Gastrocnemius medialis (tissue), 4 donors: ENCODE data around the gene RRM2. TPM values are rescaled to one million over a fixed set of nuclear protein-coding genes. Genes with fewer than 3 reads are reported as not detected.

ENCODE experiments used
- ATAC-seq, 2 donors: fragments of 150-250 bp; one replicate each; pipeline ENCODE4 v1.9.1; 2016
- DNase-seq, 2 donors: peaks; one replicate each; pipeline ENCODE4 v3.0.0-alpha.2; 2019
- H3K27ac ChIP-seq, 4 donors: fragments of 200-600 bp; sonication (generic); 1 replicate in 1 of 4; 2 replicates in 3 of 4; pipeline ENCODE4 v1.5.1; 2016 to 2018; ENCODE audit warnings: mild to moderate bottlenecking in 2 of 4, moderate library complexity in 1 of 4
- H3K27me3 ChIP-seq, 3 donors: fragments of 200-600 bp; sonication (generic) in 2 of 3; 1 replicate in 1 of 3; 2 replicates in 2 of 3; pipeline versions ENCODE4 v1.5.1 to v1.6.0; 2016 to 2019; ENCODE audit warnings: mild to moderate bottlenecking in 1 of 3, moderate library complexity in 1 of 3
- H3K36me3 ChIP-seq, 2 donors: fragments of 200-600 bp; sonication (generic) in 1 of 2; one replicate each; pipeline ENCODE4 v1.5.1; 2017 to 2018
- H3K4me1 ChIP-seq, 2 donors: fragments of 200-600 bp; sonication (generic) in 1 of 2; one replicate each; pipeline ENCODE4 v1.5.1; 2016 to 2017; ENCODE audit warnings: mild to moderate bottlenecking in 2 of 2
- H3K4me3 ChIP-seq, 4 donors: fragments of 200-600 bp; sonication (generic) in 3 of 4; 1 replicate in 1 of 4; 2 replicates in 3 of 4; pipeline ENCODE4 v1.5.1; 2016 to 2019; ENCODE audit warnings: mild to moderate bottlenecking in 2 of 4
- H3K9me3 ChIP-seq, 3 donors: fragments of 200-600 bp; sonication (generic) in 2 of 3; 1 replicate in 1 of 3; 2 replicates in 2 of 3; pipeline ENCODE4 v1.5.1; 2016 to 2019
- CTCF ChIP-seq, 5 experiments: fragments of 450-650 bp in 3 of 5; fragments of 200-600 bp in 2 of 5; sonication (generic) in 2 of 5; IDR thresholded peaks in 4 of 5; conservative IDR thresholded peaks in 1 of 5; 1 replicate in 4 of 5; 2 replicates in 1 of 5; pipeline ENCODE4 v1.5.1; 2016 to 2019; ENCODE audit warnings: antibody characterized with exemption in 5 of 5, mild to moderate bottlenecking in 3 of 5, moderate library complexity in 3 of 5
- POLR2A ChIP-seq, 2 donors: fragments of 450-650 bp; IDR thresholded peaks; one replicate each; pipeline ENCODE4 v1.6.1; 2017; ENCODE audit warnings: antibody characterized with exemption in 2 of 2, mild to moderate bottlenecking in 2 of 2, moderate library complexity in 2 of 2
- in situ Hi-C, 4 donors: fragments of 200-750 bp; cut with MboI; loops; one replicate each; pipeline versions ENCODE4 v1.15.0 to v1.8.0; 2017; ENCODE audit warnings: low sequenced_read_pairs in 4 of 4
- intact Hi-C: fragments of 100-400 bp; cut with DNase I; formaldehyde crosslinking; loops from one replicate; pipeline ENCODE4 v1.15.1; 2023; ENCODE audit warnings: low total_unique reads
- total RNA-seq, 4 donors: library from RNA; depleted of rRNA; stranded (reverse); fragments of >200 nt; gene quantifications; one replicate each; pipeline versions ENCODE4 v1.1.0 to v1.2.3, GENCODE V29; 2016

The RRM2 gene
- total RNA-seq, 4 donors from 2014 or later: 2.0 TPM; not detected in 3

GRCh38 chr2:10084223-10084865, 38.2 kb upstream of the RRM2 start:
- no peaks in the 10 kb centered on the region for H3K36me3 ChIP-seq
- in situ Hi-C loops: no loop called here
- H3K9me3 ChIP-seq: no peaks in the 10 kb centered on the region
- TF ChIP-seq POLR2A (IDR thresholded peaks at IDR 0.05): no peak
- TF ChIP-seq CTCF (IDR thresholded peaks at IDR 0.05 in 4 of 5, conservative IDR thresholded peaks at IDR 0.05 in 1 of 5): no peak
- H3K27me3 ChIP-seq: peaks cover 23 to 33% (median 30%) of the 10 kb centered on the region in 3 donors
- ATAC-seq (no peak), DNase-seq (no peak)
- no peak overlapping the region for H3K4me3 ChIP-seq
- intact Hi-C loops: no loop called here
- no peaks in the 10 kb centered on the region for H3K4me1 ChIP-seq
- H3K27ac ChIP-seq: no peak overlapping the region

GRCh38 chr2:10085043-10085667, 37.4 kb upstream of the RRM2 start:
- Histone ChIP-seq H3K4me3 (no peak overlapping the region), H3K27ac (no peak overlapping the region), H3K36me3 (no peaks in the 10 kb centered on the region), H3K4me1 (no peaks in the 10 kb centered on the region), H3K27me3 (peaks cover 27 to 30% (median 27%) of the 10 kb centered on the region in 3 donors), H3K9me3 (no peaks in the 10 kb centered on the region)
- ATAC-seq (no peak), DNase-seq (no peak)
- TF ChIP-seq POLR2A (IDR thresholded peaks at IDR 0.05) (no peak), CTCF (IDR thresholded peaks at IDR 0.05 in 4 of 5, conservative IDR thresholded peaks at IDR 0.05 in 1 of 5) (no peak)
- in situ Hi-C loops: no loop called here
- intact Hi-C loops: no loop called here

GRCh38 chr2:10085668-10086059, 36.9 kb upstream of the RRM2 start:
- in situ Hi-C loops: no loop called here
- H3K36me3 ChIP-seq: no peaks in the 10 kb centered on the region
- no peaks in the 10 kb centered on the region for H3K4me1 ChIP-seq
- DNase-seq: no peak
- no peak overlapping the region for H3K27ac ChIP-seq
- no peak overlapping the region for H3K4me3 ChIP-seq
- H3K9me3 ChIP-seq: no peaks in the 10 kb centered on the region
- no peak for TF ChIP-seq CTCF (IDR thresholded peaks at IDR 0.05 in 4 of 5, conservative IDR thresholded peaks at IDR 0.05 in 1 of 5)
- no peak for TF ChIP-seq POLR2A (IDR thresholded peaks at IDR 0.05)
- no peak for ATAC-seq
- peaks cover 25 to 27% (median 26%) of the 10 kb centered on the region in 3 donors for H3K27me3 ChIP-seq
- intact Hi-C loops: no loop called here

GRCh38 chr2:10086950-10087349, 35.6 kb upstream of the RRM2 start:
- Histone ChIP-seq H3K27me3 (peaks cover 21 to 30% (median 23%) of the 10 kb centered on the region in 3 donors), H3K36me3 (no peaks in the 10 kb centered on the region), H3K9me3 (no peaks in the 10 kb centered on the region), H3K27ac (no peak overlapping the region), H3K4me1 (no peaks in the 10 kb centered on the region), H3K4me3 (no peak overlapping the region)
- intact Hi-C loops (no loop called here), in situ Hi-C loops (no loop called here)
- TF ChIP-seq POLR2A (IDR thresholded peaks at IDR 0.05) (no peak), CTCF (IDR thresholded peaks at IDR 0.05 in 4 of 5, conservative IDR thresholded peaks at IDR 0.05 in 1 of 5) (no peak)
- no peak for ATAC-seq
- no peak for DNase-seq
